HUES64 (cell line): ENCODE measurements around the gene MFN2. TPM values are rescaled to one million over a fixed set of nuclear protein-coding genes. Genes with fewer than 3 reads are reported as not detected.
"Not testable (repeated sequence)": the region's sequence is repeated elsewhere in the genome, so short reads cannot be mapped to it uniquely, and the experiment has no call there.

ENCODE experiments used
- H3K27ac ChIP-seq: 2 replicates; pipeline ENCODE4 v1.7.0; 2013; ENCODE audit warnings: low read depth, low read length, inconsistent platforms
- H3K27me3 ChIP-seq: 2 replicates; pipeline ENCODE4 v1.6.1; 2013; ENCODE audit warnings: mild to moderate bottlenecking, low read length; ENCODE audit not compliant: insufficient read depth
- H3K36me3 ChIP-seq: 2 replicates; pipeline ENCODE4 v1.6.1; 2013; ENCODE audit warnings: mild to moderate bottlenecking, low read length; ENCODE audit not compliant: insufficient read depth
- H3K4me1 ChIP-seq: 2 replicates; pipeline ENCODE4 v1.6.1; 2013; ENCODE audit warnings: mild to moderate bottlenecking, low read length, moderate library complexity; ENCODE audit not compliant: insufficient read depth
- H3K4me3 ChIP-seq: 2 replicates; pipeline ENCODE4 v1.5.1; 2013; ENCODE audit warnings: mild to moderate bottlenecking, low read length, moderate library complexity
- H3K9ac ChIP-seq: 2 replicates; pipeline ENCODE4 v1.6.1; 2013; ENCODE audit warnings: mild to moderate bottlenecking, low read depth, low read length
- H3K9me3 ChIP-seq: 2 replicates; pipeline ENCODE4 v1.6.1; 2013; ENCODE audit warnings: low read depth, low read length; ENCODE audit not compliant: insufficient read depth
- WGBS: fragments of 150-250, 120-280 bp; methylation state at CpG from one replicate; pipeline ENCODE4 v1.1.7; 2013; ENCODE audit warnings: missing lambda C conversion rate; 5-methylcytosine and 5-hydroxymethylcytosine counted together
- polyA plus RNA-seq, 2 experiments: library from polyadenylated mRNA; stranded (reverse); fragments of 50-300 nt; gene quantifications; one replicate each; pipeline ENCODE4 v1.2.3, GENCODE V29; 2013

Gene MFN2
- polyA plus RNA-seq (2013, experiment 1 of 2) = 39.3 TPM
- 40.1 TPM for polyA plus RNA-seq (2013, experiment 2 of 2)

- Histone ChIP-seq H3K9me3 (no peaks in the 10 kb centered on the region), H3K4me1 (peaks cover 13% of the 10 kb centered on the region; the same call in 1 of the 2 replicates), H3K4me3 (peak within 1 kb of the TSS; percentile 96), H3K36me3 (peaks cover 38% of the 10 kb centered on the region), H3K9ac (peak within 1 kb of the TSS; percentile 93), H3K27ac (peak within 1 kb of the TSS; percentile 97), H3K27me3 (no peaks in the 10 kb centered on the region)
- WGBS = 2% methylated on average over 71 of the region's 74 CpGs
Observed at GRCh38 chr1:11979851-11980675, at the start of gene MFN2. MFN2 (plus strand) TSS chr1:11980444; CDS start chr1:11989169, 8,725 bp downstream.

DNA sequence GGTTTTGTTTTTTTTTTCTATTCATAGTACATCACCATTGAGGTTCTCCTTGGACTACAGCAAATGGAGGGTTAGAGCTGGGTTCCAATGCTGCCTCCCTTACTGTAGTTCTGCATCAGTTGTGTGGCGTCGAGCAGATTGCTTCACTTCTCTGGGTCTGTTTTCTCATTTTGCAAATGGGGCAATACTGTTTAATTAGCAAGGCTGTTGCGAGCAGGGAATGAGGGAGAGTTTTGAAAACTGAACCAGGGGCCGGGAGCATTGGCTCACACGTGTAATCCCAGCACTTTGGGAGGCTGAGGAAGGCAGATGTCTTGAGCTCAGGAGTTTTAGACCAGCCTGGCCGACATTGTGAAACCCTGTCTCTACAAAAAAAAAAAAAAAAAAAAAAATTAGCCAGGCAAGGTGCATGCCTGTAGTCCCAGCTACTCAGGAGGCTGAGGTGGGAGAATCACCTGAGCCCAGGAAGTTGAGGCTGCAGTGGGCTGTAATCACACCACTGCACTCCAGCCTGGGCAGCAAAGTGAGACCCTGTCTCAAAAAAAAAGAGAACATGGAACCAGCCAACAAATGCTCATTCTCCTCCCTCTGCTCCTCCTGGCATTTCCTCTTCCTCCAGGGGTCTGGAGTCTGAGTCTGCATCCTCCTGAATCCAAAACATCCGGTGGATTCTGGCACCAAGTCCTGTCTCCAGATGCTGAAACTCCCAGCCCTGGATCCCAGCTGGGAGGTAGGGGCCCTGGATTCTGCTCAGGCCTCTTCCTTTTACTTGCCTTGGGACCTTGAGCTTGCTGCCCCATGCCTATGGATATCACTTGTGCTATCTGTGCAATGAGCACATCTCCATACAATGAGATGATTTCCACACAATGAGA is 49.4 kb upstream of the MFN2 start:
- Histone ChIP-seq H3K27ac (no peak overlapping the region), H3K9ac (no peak overlapping the region), H3K27me3 (no peaks in the 10 kb centered on the region), H3K4me1 (0 out of 2 replicates have a peak, but pooled peaks cover 5% of the 10 kb centered on the region), H3K9me3 (no peaks in the 10 kb centered on the region), H3K36me3 (no peaks in the 10 kb centered on the region), H3K4me3 (no peak overlapping the region)
- 85% methylated on average over 7 of the region's 7 CpGs for WGBS

- H3K9ac ChIP-seq = no peak overlapping the region
- H3K27me3 ChIP-seq = no peaks in the 10 kb centered on the region
- H3K27ac ChIP-seq = no peak overlapping the region
- 0 out of 2 replicates have a peak, but pooled peaks cover 5% of the 10 kb centered on the region for H3K4me1 ChIP-seq
- H3K36me3 ChIP-seq = no peaks in the 10 kb centered on the region
- H3K9me3 ChIP-seq = no peaks in the 10 kb centered on the region
- no peak overlapping the region for H3K4me3 ChIP-seq
- 92% methylated on average over 8 of the region's 10 CpGs for WGBS
Observed at GRCh38 chr1:11931845-11932244, 48.4 kb upstream of the MFN2 start.

- H3K4me1 ChIP-seq = peaks cover 14% of the 10 kb centered on the region; the same call in 1 of the 2 replicates
- peak within 1 kb of the TSS; percentile 92 for H3K9ac ChIP-seq
- H3K4me3 ChIP-seq = peak within 1 kb of the TSS; percentile 71
- no peaks in the 10 kb centered on the region for H3K9me3 ChIP-seq
- H3K27me3 ChIP-seq = no peaks in the 10 kb centered on the region
- H3K36me3 ChIP-seq = peaks cover 4% of the 10 kb centered on the region; the same call in 1 of the 2 replicates
- WGBS = 3% methylated on average over 55 of the region's 55 CpGs
- H3K27ac ChIP-seq = peak within 1 kb of the TSS; percentile 95
Observed at GRCh38 chr1:11934302-11935056, 45.8 kb upstream of the MFN2 start, which contains the start of gene PLOD1. PLOD1 (plus strand) TSS chr1:11934717; CDS start chr1:11934780, 63 bp downstream.

DNA sequence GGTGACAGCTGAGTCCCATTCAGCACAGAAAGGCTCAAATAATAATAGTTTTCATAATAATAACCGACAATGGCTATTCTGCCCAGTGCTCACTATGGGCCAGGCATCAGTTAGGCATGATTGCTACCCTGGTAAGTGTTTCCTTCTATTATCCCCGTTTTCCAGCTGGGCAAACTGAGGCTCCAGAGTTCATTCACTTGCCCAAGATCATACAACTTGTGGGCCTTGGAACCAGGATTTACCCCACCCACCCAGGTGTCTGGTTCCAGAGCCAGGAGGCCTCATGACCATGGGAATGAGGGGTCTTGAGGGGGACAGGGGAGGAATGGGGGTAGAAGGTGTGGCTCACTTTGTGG is 45.2 kb upstream of the MFN2 start:
- peak overlapping the region; percentile 92 for H3K9ac ChIP-seq
- no peaks in the 10 kb centered on the region for H3K27me3 ChIP-seq
- H3K4me3 ChIP-seq = peak overlapping the region; percentile 71
- WGBS = 49% methylated on average over 2 of the region's 2 CpGs
- peaks cover 14% of the 10 kb centered on the region; the same call in 1 of the 2 replicates for H3K4me1 ChIP-seq
- H3K9me3 ChIP-seq = no peaks in the 10 kb centered on the region
- H3K27ac ChIP-seq = peak overlapping the region; percentile 95
- peaks cover 4% of the 10 kb centered on the region; the same call in 1 of the 2 replicates for H3K36me3 ChIP-seq

DNA sequence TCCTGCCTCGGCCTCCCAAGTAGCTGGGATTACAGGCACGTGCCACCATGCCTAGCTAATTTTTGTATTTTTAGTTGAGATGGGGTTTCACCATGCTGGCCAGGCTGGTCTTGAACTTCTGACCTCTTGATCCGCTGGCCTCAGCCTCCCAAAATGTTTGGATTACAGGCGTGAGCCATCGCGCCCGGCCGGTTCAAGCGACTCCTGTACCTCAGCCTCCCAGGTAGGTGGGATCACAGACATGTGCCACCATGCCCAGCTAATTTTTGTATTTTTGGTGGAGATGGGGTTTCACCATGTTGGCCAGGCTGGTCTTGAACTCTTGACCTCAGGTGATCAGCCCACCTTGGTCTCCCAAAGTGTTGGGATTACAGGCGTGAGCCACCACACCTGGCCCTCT is 44.5 kb upstream of the MFN2 start:
- not testable (repeated sequence) for H3K27ac ChIP-seq, H3K27me3 ChIP-seq, H3K36me3 ChIP-seq, H3K9ac ChIP-seq, H3K4me3 ChIP-seq, H3K9me3 ChIP-seq
- peaks cover 14% of the 10 kb centered on the region; the same call in 1 of the 2 replicates for H3K4me1 ChIP-seq
- 95% methylated on average over 10 of the region's 10 CpGs for WGBS

GRCh38 chr1:11938722-11939526 is 41.3 kb upstream of the MFN2 start:
- no peaks in the 10 kb centered on the region for H3K27me3 ChIP-seq
- peaks cover 8% of the 10 kb centered on the region for H3K36me3 ChIP-seq
- H3K9me3 ChIP-seq = no peaks in the 10 kb centered on the region
- no peak overlapping the region for H3K4me3 ChIP-seq
- WGBS = 80% methylated on average over 15 of the region's 15 CpGs
- peaks cover 12% of the 10 kb centered on the region; the same call in 1 of the 2 replicates for H3K4me1 ChIP-seq
- no peak overlapping the region for H3K9ac ChIP-seq
- no peak overlapping the region for H3K27ac ChIP-seq

DNA sequence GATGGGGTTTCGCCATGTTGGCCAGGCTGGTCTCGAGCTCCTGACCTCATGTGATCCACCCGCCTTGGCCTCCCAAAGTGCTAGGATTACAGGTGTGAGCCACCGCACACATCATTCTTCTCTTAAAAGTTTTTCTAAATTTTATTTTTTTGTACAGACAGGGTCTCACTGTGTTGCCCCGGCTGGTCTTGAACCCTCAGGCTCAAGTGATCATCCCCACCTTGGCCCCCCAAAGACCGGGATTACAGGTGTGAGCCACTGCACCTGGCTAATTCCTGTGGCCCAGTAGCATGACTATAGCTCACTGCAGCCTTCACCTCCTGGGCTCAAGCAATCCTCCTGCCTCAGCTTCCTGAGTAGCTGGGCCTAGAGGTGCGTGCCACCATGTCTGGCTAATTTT is 40.5 kb upstream of the MFN2 start:
- H3K36me3 ChIP-seq, H3K4me3 ChIP-seq, H3K27me3 ChIP-seq, H3K9me3 ChIP-seq, H3K27ac ChIP-seq, H3K9ac ChIP-seq: not testable (repeated sequence)
- WGBS = 97% methylated on average over 7 of the region's 7 CpGs
- peaks cover 17% of the 10 kb centered on the region for H3K4me1 ChIP-seq

- H3K9ac ChIP-seq = no peak overlapping the region
- H3K27ac ChIP-seq = no peak overlapping the region
- H3K27me3 ChIP-seq = no peaks in the 10 kb centered on the region
- H3K9me3 ChIP-seq = no peaks in the 10 kb centered on the region
- WGBS = 93% methylated on average over 9 of the region's 9 CpGs
- peaks cover 8% of the 10 kb centered on the region for H3K36me3 ChIP-seq
- no peak overlapping the region for H3K4me3 ChIP-seq
- peaks cover 17% of the 10 kb centered on the region for H3K4me1 ChIP-seq
Observed at GRCh38 chr1:11940260-11940921, 39.9 kb upstream of the MFN2 start.

DNA sequence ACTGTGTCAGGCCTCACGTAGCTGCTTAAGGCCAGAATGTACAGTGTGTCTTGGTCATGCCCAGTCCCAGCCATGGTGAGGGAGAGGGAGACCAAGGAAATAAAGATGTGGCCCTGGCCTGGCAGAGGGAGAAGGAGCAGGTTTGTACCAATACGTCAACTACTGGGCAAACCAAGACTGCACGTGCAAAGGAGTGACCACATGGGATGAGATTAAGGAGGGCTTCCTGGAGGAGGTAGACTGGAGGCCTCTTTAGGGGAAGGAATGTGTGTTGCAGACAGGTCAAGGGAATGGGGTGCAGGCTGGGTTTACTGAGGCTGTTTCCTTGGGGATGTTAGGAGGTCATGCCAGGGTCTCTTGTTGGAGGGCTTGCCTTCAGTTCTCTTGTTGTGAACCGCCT is 38.0 kb upstream of the MFN2 start:
- H3K27ac ChIP-seq = no peak overlapping the region

More for the DNA sequence above, 38.0 kb upstream of the MFN2 start:
- 90% methylated on average over 4 of the region's 4 CpGs for WGBS
- Histone ChIP-seq H3K27me3 (no peaks in the 10 kb centered on the region), H3K4me3 (no peak overlapping the region), H3K36me3 (peaks cover 8% of the 10 kb centered on the region), H3K9me3 (no peaks in the 10 kb centered on the region), H3K4me1 (peaks cover 17% of the 10 kb centered on the region), H3K9ac (no peak overlapping the region)
